GM19452 (cell line): ENCODE data around the gene TIFAB.

ENCODE experiments used
- ATAC-seq: cut with Tn5 transposase; IDR thresholded peaks from one replicate; pipeline ENCODE4 v1.9.1; 2021; ENCODE audit not compliant: unreplicated experiment

TIFAB gene

GRCh38 chr5:135428586-135428985 lies 23.6 kb downstream of the TIFAB start:
- no peak for ATAC-seq

GRCh38 chr5:135426102-135427082 lies 25.8 kb downstream of the TIFAB start:
- ATAC-seq = peak; percentile 89

- no peak for ATAC-seq
Measured at GRCh38 chr5:135425641-135426040, 26.5 kb downstream of the TIFAB start.

GRCh38 chr5:135423846-135424168 lies 28.3 kb downstream of the TIFAB start:
- ATAC-seq = no peak

- ATAC-seq = no peak
Measured at GRCh38 chr5:135423146-135423845, 28.9 kb downstream of the TIFAB start.

- ATAC-seq = no peak
Measured at GRCh38 chr5:135422419-135422818, 29.7 kb downstream of the TIFAB start.

GRCh38 chr5:135417083-135417482 lies 35.1 kb downstream of the TIFAB start:
- no peak for ATAC-seq

- no peak for ATAC-seq
Measured at GRCh38 chr5:135405082-135405481, 47.1 kb downstream of the TIFAB start.

GRCh38 chr5:135402031-135402430 lies 50.1 kb downstream of the TIFAB start:
- ATAC-seq = no peak

GRCh38 chr5:135400866-135401265 lies 51.3 kb downstream of the TIFAB start:
- ATAC-seq = no peak

GRCh38 chr5:135399794-135400542 lies 52.2 kb downstream of the TIFAB start:
- ATAC-seq = no peak

- ATAC-seq = peak; percentile 81
Measured at GRCh38 chr5:135398855-135399793, 53.0 kb downstream of the TIFAB start, which contains the start of gene MACROH2A1. TSS of gene MACROH2A1 (minus strand) at chr5:135399231. CDS start at chr5:135389093, 10,138 bp downstream.

GRCh38 chr5:135398160-135398854 lies 53.8 kb downstream of the TIFAB start:
- peak; percentile 35 for ATAC-seq
